ENCODE data around the gene COQ2. TPM values are rescaled to one million over a fixed set of nuclear protein-coding genes. Genes with fewer than 3 reads are reported as not detected.
"Not testable (repeated sequence)": the region's sequence is repeated elsewhere in the genome, so short reads cannot be mapped to it uniquely, and the experiment has no call there.

Gene COQ2
- polyA plus RNA-seq, 1 of the 3 experiments (the other 2 are of a cell fraction): 14.8 TPM

DNA sequence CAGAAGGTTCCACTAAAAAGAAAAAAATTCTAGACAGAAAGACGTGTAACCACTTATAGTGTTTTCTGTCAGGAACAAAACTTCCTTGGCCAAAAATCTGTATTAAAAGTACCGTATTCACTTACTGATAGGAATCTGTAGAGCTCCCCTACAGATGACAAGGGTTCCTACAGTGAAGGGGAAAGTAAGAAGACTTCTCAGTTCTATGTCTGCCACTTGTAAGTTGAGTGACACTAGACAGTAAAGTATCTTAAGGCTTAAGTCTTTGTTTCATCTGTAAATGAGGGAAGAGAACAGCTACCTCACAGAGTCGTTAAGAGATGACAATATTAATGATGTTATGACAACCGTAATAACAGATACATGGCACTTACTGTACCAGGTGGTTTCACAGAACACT, 3.3 kb downstream of the COQ2 start (continued):
- no peak for TF ChIP-seq RAD21 (IDR thresholded peaks at IDR 0.05; ENCODE audit: low read length)
- no peak for TF ChIP-seq JUND (IDR thresholded peaks at IDR 0.05)
- no peak for TF ChIP-seq SIN3A (IDR thresholded peaks at IDR 0.05; ENCODE audit: borderline replicate concordance, low read depth, low read length)
- TF ChIP-seq TEAD4 (IDR thresholded peaks at IDR 0.05; ENCODE audit: borderline replicate concordance, insufficient read depth): no peak

DNA sequence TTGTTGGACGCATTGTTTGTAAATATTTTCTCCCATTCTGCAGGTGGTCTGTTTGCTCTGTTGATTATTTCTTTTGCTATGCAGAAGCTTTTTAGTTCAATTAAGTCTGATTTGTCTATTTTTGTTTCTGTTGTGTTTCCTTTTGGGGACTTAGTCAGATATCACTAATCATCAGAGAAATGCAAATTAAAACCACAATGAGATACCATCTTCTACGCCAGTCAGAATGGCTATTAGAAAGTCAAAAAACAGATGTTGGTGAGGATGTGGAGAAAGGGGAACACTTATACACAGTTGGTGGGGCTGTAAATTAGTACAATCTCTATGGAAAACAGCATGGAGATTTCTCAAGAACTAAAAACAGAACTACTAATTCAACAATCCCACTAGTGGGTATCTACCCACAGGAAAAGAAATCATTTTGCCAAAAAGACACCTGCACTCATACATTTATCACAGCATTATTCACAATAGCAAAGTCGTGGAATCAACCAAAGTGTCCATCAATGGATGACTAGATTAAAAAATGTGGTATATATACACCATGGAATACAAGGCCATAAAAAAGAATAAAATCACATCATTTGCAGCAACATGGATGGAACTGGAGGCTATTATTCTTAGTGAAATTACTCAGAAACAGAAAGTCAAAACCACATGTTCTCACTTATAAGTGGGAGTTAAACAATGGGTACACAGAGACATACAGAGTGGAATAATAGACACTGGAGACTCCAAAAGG, 8.1 kb downstream of the COQ2 start:
- ChIA-PET POLR2A (no interaction called here), CTCF (interaction anchor here (0.9 kb wide), 1 partner anchor 8 kb away, joined by 4 read pairs; the partner anchor contains the start of gene COQ2)
- TF ChIP-seq EP300 (IDR thresholded peaks at IDR 0.05; ENCODE audit: borderline replicate concordance in 1 of 2, low read depth in 1 of 2, low read length in 1 of 2): 0 out of 4 replicates have a peak, but pooled peaks of 1 of the 2 experiments have one; percentile 10
- no peak for TF ChIP-seq GABPA (IDR thresholded peaks at IDR 0.05; ENCODE audit: low read depth)
- no peak for TF ChIP-seq SMC3 (IDR thresholded peaks at IDR 0.05; ENCODE audit: low read depth, low read length)
- TF ChIP-seq EZH2phosphoT487 (IDR thresholded peaks at IDR 0.05; ENCODE audit: borderline replicate concordance, low read depth): no peak
- TF ChIP-seq FOXM1 (IDR thresholded peaks at IDR 0.05; ENCODE audit: low read depth): peak; percentile 23; the same call in 1 of the 2 replicates
- TF ChIP-seq RCOR1 (IDR thresholded peaks at IDR 0.05; ENCODE audit: low read length): no peak
- TF ChIP-seq TCF12 (IDR thresholded peaks at IDR 0.05): peak; percentile 66
- Histone ChIP-seq H3K4me3 (ENCODE audit: low read depth in 2 of 2, low read length in 1 of 2) (no peak overlapping the region), H2AFZ (ENCODE audit: low read depth) (no peak overlapping the region), H3K9ac (no peak overlapping the region), H3K9me2 (no peaks in the 10 kb centered on the region), H3K9me3 (no peaks in the 10 kb centered on the region), H3K4me1 (ENCODE audit: control insufficient read depth in 1 of 2, insufficient read depth in 2 of 2, low read depth in 1 of 2, low read length in 1 of 2) (peaks cover 0 to 3% of the 10 kb centered on the region in 2 experiments; a peak in 1 of 4 replicates), H3K36me3 (replicated peaks in 1 of 2; ENCODE audit: control insufficient read depth in 1 of 2, insufficient read depth in 2 of 2, low read length in 1 of 2) (peaks cover 15 to 22% of the 10 kb centered on the region in 2 experiments), H3K27me3 (ENCODE audit: insufficient read depth) (no peaks in the 10 kb centered on the region), H4K20me1 (ENCODE audit: insufficient read depth) (no peaks in the 10 kb centered on the region), H3K4me2 (no peak overlapping the region), H3K79me2 (ENCODE audit: insufficient read depth) (peaks cover 8% of the 10 kb centered on the region; the same call in 1 of the 2 replicates), H3K27ac (ENCODE audit: low read depth in 2 of 2, low read length in 1 of 2) (no peak overlapping the region), H3F3A (replicated peaks; ENCODE audit: insufficient read depth) (peaks cover 3% of the 10 kb centered on the region)
- DNase-seq: no peak
- WGBS (ENCODE audit: low lambda C conversion rate): 76% methylated on average over 3 of the region's 3 CpGs

DNA sequence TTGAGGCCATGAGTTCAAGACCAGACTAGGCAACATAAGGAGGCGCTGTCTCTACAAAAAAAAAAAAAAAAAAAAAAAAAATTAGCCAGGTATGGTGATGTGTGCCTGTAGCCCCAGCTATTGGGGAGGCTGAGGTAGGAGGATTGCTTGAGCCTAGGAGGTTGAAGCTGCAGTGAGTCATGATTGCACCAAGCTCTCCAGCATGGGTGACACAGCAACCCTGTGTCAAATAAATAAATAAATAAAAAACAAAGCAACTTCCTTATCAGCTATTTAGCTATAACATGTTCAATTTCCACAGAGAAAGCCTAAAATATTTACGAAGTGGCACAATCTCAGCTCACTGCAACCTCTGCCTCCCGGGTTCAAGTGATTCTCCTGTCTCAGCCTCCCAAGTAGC, 10.7 kb downstream of the COQ2 start:
- H3K9me2 ChIP-seq; H3K9ac ChIP-seq; H4K20me1 ChIP-seq (ENCODE audit: insufficient read depth); H2AFZ ChIP-seq (ENCODE audit: low read depth); H3K79me2 ChIP-seq (ENCODE audit: insufficient read depth); H3K4me3 ChIP-seq (ENCODE audit: low read depth in 2 of 2, low read length in 1 of 2); DNase-seq; H3K27ac ChIP-seq (ENCODE audit: low read depth in 2 of 2, low read length in 1 of 2); H3K4me2 ChIP-seq; H3K4me1 ChIP-seq (ENCODE audit: control insufficient read depth in 1 of 2, insufficient read depth in 2 of 2, low read depth in 1 of 2, low read length in 1 of 2); H3K9me3 ChIP-seq; H3F3A ChIP-seq (replicated peaks; ENCODE audit: insufficient read depth); H3K27me3 ChIP-seq (ENCODE audit: insufficient read depth); POLR2A ChIA-PET: not testable (repeated sequence)
- CTCF ChIA-PET: interaction anchor here (1.0 to 1.5 kb wide), 4 partner anchors 8 to 21 kb away, joined by 3 to 10 read pairs (median 4); partner anchors contain the start of gene COQ2
- H3K36me3 ChIP-seq (replicated peaks in 1 of 2; ENCODE audit: control insufficient read depth in 1 of 2, insufficient read depth in 2 of 2, low read length in 1 of 2): peaks cover 22 to 23% of the 10 kb centered on the region in 2 experiments
- WGBS (ENCODE audit: low lambda C conversion rate): 98% methylated on average over 3 of the region's 3 CpGs

Measured in SK-N-SH (cell line).